NCI-H146 (cell line): ENCODE results near the gene COX6B2.

Source experiments
- DNase-seq: peaks from one replicate; lab custom pipeline; 2025; lab: John Stamatoyannopoulos, UW

Gene COX6B2

GRCh38 chr19:55311797-55312196 is 42.7 kb downstream of the COX6B2 start:
- DNase-seq: no peak

DNA sequence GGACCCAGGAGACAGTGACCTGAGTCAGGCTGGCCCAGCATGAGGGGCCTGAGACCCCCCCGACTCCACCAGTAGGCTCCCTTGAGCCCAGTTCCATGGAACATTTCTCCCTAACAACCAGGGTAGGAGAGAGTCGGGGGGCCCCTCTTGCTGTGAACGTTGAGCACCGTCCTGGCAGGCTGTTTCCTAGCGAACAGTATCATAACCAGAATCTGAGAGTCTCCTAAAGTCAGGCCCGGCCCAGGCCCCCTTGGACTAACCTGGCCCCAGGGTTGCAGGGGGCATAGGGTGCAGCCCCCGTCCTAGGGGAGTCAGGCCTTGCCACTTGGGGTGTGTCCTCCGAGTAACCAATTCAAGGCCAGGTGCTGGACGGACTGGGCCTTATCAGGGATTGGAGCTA is 43.1 kb downstream of the COX6B2 start:
- DNase-seq: no peak

- no peak for DNase-seq
Observed at GRCh38 chr19:55310498-55310897, 44.0 kb downstream of the COX6B2 start.

DNA sequence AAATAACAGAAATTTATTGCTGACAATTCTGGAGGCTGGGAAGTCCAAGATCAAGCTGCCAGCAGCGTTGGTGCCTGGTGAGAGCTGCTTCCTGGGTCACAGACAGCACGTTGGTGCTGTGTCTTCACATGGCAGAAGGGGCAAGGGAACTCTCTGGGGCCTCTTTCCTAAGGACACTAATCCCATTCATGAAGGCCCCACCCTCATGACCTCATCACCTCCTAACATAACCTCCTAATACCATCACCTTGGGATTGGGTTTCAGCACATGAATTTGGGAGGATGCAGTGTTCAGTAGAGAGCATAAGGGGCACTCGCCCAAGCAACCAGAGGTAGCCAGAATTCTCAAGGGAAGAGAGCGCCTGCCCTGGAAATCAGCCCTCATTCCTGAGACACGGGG is 45.1 kb downstream of the COX6B2 start:
- no peak for DNase-seq

GRCh38 chr19:55308281-55308680 is 46.2 kb downstream of the COX6B2 start:
- DNase-seq: no peak

- no peak for DNase-seq
Observed at GRCh38 chr19:55306712-55307111, 47.8 kb downstream of the COX6B2 start.

- no peak for DNase-seq
Observed at GRCh38 chr19:55305983-55306562, 48.4 kb downstream of the COX6B2 start.

DNA sequence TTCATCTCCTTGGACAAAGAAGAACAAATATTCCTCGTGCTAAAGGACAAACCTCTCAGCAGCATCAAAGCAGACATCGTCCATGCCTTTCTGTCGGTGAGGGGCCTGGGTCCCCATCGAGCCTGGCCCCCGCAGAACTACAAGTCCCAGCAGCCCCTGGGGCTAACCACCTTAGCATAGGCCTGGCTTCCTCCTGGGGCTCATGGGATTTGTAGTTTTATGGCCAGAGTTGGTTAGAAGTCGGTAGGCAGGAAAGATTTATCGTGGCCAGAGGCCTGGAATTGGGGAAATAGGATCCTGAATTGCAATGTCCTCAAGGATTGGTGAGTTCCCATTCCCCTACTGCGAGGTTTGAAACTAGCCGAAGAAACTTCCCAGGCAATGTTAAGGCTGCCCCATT is 49.0 kb downstream of the COX6B2 start:
- peak; percentile 45 for DNase-seq

DNA sequence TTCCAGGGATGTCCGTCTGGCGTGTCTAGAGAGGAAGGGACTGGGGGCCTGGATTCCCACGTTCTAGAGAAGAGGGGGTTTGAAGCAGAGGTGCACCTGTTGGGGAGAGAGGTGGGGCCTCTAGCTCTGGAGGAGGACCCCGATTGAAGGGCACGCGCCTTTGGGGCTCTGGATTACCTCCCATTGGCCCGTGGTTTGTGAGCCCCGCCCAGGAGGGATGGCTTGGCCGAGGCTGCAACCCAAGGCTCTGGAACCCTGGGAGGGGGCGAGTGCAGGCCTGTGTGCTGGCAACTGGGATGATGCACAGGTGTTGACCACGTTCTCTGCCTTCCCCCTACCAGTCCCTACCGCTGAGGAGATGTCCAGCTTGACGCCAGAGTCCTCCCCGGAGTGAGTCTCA is 49.5 kb downstream of the COX6B2 start:
- no peak for DNase-seq

DNA sequence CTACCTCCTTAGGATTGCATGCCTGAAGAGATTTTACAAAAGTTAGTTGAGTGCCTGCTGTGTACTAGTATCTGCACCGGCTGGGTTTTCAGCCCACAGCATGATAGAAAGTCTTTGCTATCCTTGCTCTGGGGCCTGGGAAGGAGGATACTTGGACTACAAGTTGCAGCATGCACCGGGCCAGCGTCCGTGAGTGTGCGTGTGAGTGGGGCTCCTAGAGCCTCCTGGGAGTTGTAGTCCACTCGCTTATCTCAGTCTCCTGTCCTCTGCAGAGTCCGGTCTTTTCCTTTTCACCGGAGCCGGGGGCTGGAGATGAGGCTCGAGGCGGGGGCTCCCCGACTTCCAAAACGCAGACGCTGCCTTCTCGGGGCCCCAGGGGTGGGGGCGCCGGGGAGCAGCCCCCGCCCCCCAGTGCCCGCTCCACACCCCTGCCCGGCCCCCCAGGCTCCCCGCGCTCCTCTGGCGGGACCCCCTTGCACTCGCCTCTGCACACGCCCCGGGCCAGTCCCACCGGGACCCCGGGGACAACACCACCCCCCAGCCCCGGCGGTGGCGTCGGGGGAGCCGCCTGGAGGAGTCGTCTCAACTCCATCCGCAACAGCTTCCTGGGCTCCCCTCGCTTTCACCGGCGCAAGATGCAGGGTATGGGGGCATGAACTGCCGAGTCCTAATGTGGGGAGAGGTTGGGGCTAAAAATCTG is 50.1 kb downstream of the COX6B2 start:
- DNase-seq: peak; percentile 19

- no peak for DNase-seq
Observed at GRCh38 chr19:55303477-55303876, 51.0 kb downstream of the COX6B2 start.

- no peak for DNase-seq
Observed at GRCh38 chr19:55302318-55302703, 52.2 kb downstream of the COX6B2 start.

DNA sequence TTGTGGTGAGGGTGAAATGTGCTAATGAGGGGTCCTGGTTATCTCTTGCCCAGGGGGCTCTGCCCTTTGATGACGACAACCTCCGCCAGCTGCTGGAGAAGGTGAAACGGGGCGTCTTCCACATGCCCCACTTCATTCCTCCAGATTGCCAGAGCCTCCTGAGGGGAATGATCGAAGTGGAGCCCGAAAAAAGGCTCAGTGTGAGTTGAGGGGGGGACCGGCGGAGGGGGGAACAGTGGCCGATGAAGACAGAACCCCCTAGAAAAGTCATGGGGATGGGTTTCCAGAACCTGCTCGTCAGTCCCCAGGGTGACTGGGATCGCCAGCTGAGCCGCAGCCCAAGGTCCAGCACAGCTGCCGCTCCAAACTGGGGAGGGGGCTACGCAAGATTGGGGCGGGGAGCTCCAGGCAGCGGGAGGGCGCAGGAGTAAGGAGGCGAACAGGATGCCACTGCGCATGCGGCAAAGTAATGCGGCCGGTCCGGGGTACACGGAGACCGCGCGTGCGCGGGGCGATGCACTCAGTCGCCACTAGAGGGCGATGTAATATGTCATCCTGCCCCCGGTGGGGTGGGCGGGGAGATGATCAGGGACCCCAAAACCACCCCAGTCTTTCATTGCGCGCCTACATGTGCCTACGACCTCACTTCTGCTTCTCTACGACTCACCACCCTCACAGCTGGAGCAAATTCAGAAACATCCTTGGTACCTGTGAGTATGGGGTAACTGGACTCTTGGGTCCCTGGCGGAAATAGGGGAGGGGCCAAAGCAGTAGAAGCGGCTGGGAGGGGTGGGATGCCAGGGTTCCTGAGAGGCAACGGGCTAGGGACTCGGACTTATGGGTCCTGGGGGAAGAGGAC is 52.8 kb downstream of the COX6B2 start:
- DNase-seq: peak; percentile 47

DNA sequence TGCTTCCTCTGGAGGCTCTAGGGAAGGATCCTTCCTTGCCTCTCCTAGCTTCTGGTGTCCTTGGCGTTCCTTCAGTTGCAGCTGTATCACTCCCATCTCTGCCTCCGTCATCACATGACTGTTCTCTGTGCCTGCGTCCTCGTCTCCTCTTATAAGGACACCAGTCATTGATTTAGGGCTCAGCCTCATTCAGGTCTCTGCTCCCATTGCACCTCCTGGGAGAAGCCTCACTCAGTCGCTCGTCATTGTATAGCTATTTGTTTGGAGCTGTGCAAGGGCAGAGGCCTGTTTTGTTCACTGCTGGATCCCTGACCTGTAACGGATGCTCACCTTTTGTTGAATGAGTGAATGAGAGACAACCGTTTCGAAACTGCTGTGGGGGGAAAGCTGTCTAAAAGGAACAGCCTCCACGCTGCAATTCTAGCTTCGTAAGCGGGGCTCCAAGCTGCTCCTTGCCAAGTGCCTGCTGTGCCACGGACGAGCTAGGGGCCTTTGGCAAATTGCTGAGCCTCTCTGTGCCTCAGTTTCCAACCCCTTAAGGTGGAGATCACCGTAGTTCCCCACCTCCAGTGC is 53.5 kb downstream of the COX6B2 start:
- no peak for DNase-seq

GRCh38 chr19:55299991-55300390 is 54.5 kb downstream of the COX6B2 start:
- no peak for DNase-seq
